Measurements from ENCODE around the gene ZYX. TPM values are rescaled to one million over a fixed set of nuclear protein-coding genes. Genes with fewer than 3 reads are reported as not detected.
"Not testable (repeated sequence)": the region's sequence is repeated elsewhere in the genome, so short reads cannot be mapped to it uniquely, and the experiment has no call there.

Gene ZYX
- total RNA-seq, 1 experiment from 2014 or later: 35.9 TPM

- no peak for DNase-seq
These were observed 14.3 kb downstream of the ZYX start for GRCh38 chr7:143395187-143396149.

GRCh38 chr7:143396182-143396581 lies 15.0 kb downstream of the ZYX start:
- no peak overlapping the region for H3K4me3 ChIP-seq
- no peak overlapping the region for H3K27ac ChIP-seq

More at GRCh38 chr7:143395187-143396149, 14.3 kb downstream of the ZYX start:
- no peaks in the 10 kb centered on the region for H3K27me3 ChIP-seq
- H3K9me3 ChIP-seq (replicated peaks): no peaks in the 10 kb centered on the region
- H3K36me3 ChIP-seq: peaks cover 12% of the 10 kb centered on the region; the same call in 1 of the 2 replicates
- no peaks in the 10 kb centered on the region for H3K4me1 ChIP-seq
- H3K27ac ChIP-seq: no peak overlapping the region
- H3K4me3 ChIP-seq: no peak overlapping the region

GRCh38 chr7:143396625-143397556 lies 15.7 kb downstream of the ZYX start:
- Histone ChIP-seq H3K27me3 (no peaks in the 10 kb centered on the region), H3K27ac (no peak overlapping the region), H3K9me3 (replicated peaks) (no peaks in the 10 kb centered on the region), H3K4me3 (no peak overlapping the region), H3K36me3 (no peaks in the 10 kb centered on the region), H3K4me1 (no peaks in the 10 kb centered on the region)
- no peak for DNase-seq

More at GRCh38 chr7:143396182-143396581, 15.0 kb downstream of the ZYX start:
- Histone ChIP-seq H3K4me1 (no peaks in the 10 kb centered on the region), H3K27me3 (no peaks in the 10 kb centered on the region), H3K9me3 (replicated peaks) (no peaks in the 10 kb centered on the region), H3K36me3 (peaks cover 7% of the 10 kb centered on the region; the same call in 1 of the 2 replicates)
- DNase-seq: no peak

- DNase-seq: no peak
- H3K4me3 ChIP-seq: no peak overlapping the region
These were observed 16.8 kb downstream of the ZYX start for GRCh38 chr7:143397710-143398530.

DNA sequence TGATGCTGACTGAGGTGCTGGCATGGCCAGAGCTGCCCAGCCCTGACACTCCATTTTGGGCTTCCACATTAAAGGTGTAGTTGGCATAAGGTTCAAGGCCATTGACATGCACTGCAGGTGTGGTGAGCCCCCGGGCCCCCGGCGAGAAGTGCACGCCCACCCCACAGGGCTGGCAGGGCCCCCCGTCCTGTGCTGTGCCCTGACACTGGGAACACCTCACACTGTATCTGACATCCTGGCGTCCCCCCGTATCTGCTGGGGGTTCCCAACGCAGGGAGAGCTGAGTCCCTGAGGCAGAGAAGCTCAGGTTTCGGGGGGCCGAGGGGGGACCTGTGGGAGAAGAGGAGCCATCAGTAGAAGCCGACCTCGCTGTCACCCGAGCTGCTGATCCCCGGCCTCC lies 17.5 kb downstream of the ZYX start:
- no peak overlapping the region for H3K27ac ChIP-seq
- no peaks in the 10 kb centered on the region; the same call in 1 of the 2 replicates for H3K27me3 ChIP-seq
- no peaks in the 10 kb centered on the region for H3K4me1 ChIP-seq
- no peaks in the 10 kb centered on the region for H3K9me3 ChIP-seq (replicated peaks)
- no peaks in the 10 kb centered on the region for H3K36me3 ChIP-seq
- no peak for DNase-seq
- H3K4me3 ChIP-seq: no peak overlapping the region

More at GRCh38 chr7:143397710-143398530, 16.8 kb downstream of the ZYX start:
- no peaks in the 10 kb centered on the region for H3K4me1 ChIP-seq
- H3K27ac ChIP-seq: no peak overlapping the region
- H3K9me3 ChIP-seq (replicated peaks): no peaks in the 10 kb centered on the region
- H3K36me3 ChIP-seq: no peaks in the 10 kb centered on the region
- H3K27me3 ChIP-seq: no peaks in the 10 kb centered on the region; the same call in 1 of the 2 replicates

- H3K27ac ChIP-seq: no peak overlapping the region
- H3K4me3 ChIP-seq: no peak overlapping the region
- no peak for DNase-seq
- H3K9me3 ChIP-seq (replicated peaks): no peaks in the 10 kb centered on the region
- H3K4me1 ChIP-seq: no peaks in the 10 kb centered on the region
- H3K27me3 ChIP-seq: no peaks in the 10 kb centered on the region; the same call in 1 of the 2 replicates
- H3K36me3 ChIP-seq: no peaks in the 10 kb centered on the region
These were observed 18.0 kb downstream of the ZYX start for GRCh38 chr7:143399151-143399550.

GRCh38 chr7:143399642-143400041 lies 18.5 kb downstream of the ZYX start:
- no peak for DNase-seq
- Histone ChIP-seq H3K27ac (no peak overlapping the region), H3K9me3 (replicated peaks) (no peaks in the 10 kb centered on the region), H3K4me1 (no peaks in the 10 kb centered on the region), H3K27me3 (peaks cover 2% of the 10 kb centered on the region), H3K4me3 (no peak overlapping the region), H3K36me3 (no peaks in the 10 kb centered on the region)

DNA sequence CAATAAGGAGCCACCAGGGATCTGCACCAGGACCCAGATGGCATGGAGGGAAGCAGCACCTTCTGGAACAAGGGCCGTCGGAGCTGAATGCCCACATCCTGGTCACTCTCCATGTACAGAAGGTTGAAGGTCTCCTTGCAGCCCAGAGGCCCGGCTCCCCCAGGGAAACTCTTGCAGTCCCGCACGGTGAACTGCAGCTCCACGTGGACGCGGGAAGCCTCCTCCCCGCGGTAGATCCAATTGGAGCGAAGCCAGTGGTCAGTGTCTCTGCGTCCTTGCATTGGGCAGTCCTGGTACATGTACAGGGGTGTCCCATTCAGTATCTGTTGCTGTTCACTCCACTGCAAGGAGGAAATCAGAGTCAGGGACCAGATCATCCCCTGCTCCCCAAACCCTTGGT lies 20.1 kb downstream of the ZYX start:
- Histone ChIP-seq H3K9me3 (replicated peaks) (no peaks in the 10 kb centered on the region), H3K27me3 (peaks cover 3% of the 10 kb centered on the region), H3K4me3 (no peak overlapping the region), H3K4me1 (no peaks in the 10 kb centered on the region), H3K36me3 (no peaks in the 10 kb centered on the region), H3K27ac (no peak overlapping the region)
- no peak for DNase-seq

GRCh38 chr7:143402233-143402632 lies 21.1 kb downstream of the ZYX start:
- not testable (repeated sequence) for H3K27me3 ChIP-seq; H3K4me3 ChIP-seq; H3K9me3 ChIP-seq (replicated peaks); H3K27ac ChIP-seq; DNase-seq; H3K4me1 ChIP-seq; H3K36me3 ChIP-seq

DNA sequence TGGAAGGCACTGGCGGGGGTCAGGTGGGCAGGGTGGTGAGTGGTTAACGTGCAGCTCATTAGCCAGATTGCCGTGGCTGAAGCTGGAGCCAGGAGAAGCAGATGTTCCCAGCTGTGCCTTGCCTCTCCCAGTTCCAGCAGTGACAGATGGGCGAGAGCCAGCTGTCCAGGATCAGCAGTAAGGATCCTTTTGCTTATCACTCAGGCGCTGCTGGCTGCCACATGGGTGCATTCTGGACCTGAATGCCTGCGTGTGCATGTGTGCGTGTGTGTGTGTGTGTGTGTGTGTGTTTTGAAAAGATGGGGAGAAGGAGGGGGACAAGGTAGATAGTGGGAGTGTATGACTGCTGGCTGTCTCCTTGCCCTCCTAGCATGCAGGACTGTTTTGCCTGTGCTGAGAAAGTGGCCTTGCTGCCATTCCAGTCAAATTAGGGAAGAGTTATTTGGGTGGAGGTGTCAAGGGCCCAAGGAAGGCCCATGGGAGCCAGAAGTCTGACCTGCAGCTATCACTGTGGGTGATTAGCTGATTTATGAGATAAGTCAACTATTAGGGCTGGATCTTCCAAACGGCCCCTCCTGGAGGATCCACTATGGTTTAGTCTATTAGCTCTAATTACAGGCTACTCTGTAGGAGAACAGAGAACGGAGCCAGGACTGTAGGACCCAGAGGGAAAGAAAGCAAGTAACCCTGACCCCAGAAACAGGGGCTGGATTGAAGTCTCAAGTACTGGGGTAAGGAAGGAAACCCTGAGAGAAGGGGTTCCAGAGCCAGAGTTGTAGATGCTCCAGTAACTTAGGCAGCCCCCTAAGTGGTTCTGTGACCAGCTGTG lies 24.2 kb downstream of the ZYX start:
- H3K4me3 ChIP-seq: no peak overlapping the region
- H3K36me3 ChIP-seq: no peaks in the 10 kb centered on the region
- peaks cover 4% of the 10 kb centered on the region for H3K4me1 ChIP-seq
- peaks cover 3% of the 10 kb centered on the region for H3K27me3 ChIP-seq
- H3K9me3 ChIP-seq (replicated peaks): no peaks in the 10 kb centered on the region
- DNase-seq: peak; percentile 41 to 65
- H3K27ac ChIP-seq: no peak overlapping the region

GRCh38 chr7:143406002-143406357 lies 24.8 kb downstream of the ZYX start:
- no peaks in the 10 kb centered on the region for H3K36me3 ChIP-seq
- no peaks in the 10 kb centered on the region for H3K9me3 ChIP-seq (replicated peaks)
- no peak overlapping the region for H3K27ac ChIP-seq
- peaks cover 3% of the 10 kb centered on the region for H3K27me3 ChIP-seq
- no peak overlapping the region for H3K4me3 ChIP-seq
- H3K4me1 ChIP-seq: peaks cover 4% of the 10 kb centered on the region
- DNase-seq: no peak

DNA sequence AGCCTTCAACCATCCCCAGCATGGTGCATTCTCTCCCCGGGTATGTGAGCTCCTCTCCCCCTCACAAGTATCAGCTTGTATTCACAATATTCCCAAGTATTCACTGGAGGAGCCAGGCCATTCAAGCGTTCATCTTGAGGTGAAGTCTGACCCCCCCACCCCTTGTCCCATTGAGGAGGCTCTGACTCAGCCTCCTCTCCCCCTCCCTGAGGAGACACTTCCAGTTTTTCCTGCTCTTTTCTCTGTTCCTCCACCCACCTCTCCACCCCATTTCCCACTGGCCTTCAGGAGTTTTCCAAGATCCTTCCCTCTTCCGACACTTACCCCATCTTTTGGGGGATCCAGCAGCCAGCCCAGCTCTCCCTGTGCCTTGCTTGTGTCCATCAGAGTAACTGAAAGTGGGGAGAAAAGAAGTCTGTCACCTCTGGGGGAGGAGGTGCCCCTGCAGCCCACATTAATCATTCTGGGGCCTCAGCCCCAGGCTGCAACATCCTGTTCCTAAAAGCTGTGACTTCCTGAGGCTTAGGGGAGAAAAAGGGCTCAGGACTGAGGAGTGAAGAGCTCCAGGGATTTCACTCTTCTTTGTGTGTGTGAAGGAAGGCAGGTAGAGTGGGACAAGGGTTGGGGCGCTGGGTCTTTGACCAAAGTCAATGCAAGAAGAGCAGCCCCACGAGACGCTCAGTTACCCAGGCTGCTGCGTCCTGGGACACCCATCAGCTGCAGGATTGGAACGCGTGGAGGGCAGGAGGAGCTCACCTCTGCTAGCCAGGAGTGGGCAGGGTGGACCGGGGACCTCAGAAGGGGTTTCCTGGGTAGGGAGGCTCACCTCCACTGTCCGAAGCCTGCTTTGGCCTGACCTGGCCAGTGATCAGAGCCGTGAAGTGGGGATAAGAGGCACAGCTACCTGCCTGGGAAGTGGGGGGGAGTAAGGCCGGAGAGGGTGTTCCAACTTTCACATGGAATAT lies 26.4 kb downstream of the ZYX start:
- Histone ChIP-seq H3K4me1 (peaks cover 4% of the 10 kb centered on the region), H3K36me3 (no peaks in the 10 kb centered on the region), H3K9me3 (replicated peaks) (no peaks in the 10 kb centered on the region), H3K27me3 (peaks cover 3% of the 10 kb centered on the region), H3K4me3 (no peak overlapping the region), H3K27ac (no peak overlapping the region)
- DNase-seq: peak in 1 of 2 experiments; percentile 25

All from SJCRH30 (cell line).